Panc1 (cell line): ENCODE results near the gene KCND1. TPM values are rescaled to one million over a fixed set of nuclear protein-coding genes. Genes with fewer than 3 reads are reported as not detected.

ENCODE experiments used
- ATAC-seq: fragments of 200-7000 bp; cut with Tn5 transposase; 2 replicates; pipeline ENCODE4 v1.9.1; 2020; ENCODE audit warnings: mild to moderate bottlenecking, moderate library complexity
- BruUV-seq: library from RNA; stranded (reverse); fragments of 400-500 nt; replicated peaks from 2 replicates; lab custom pipeline; 2021; lab: Mats Ljungman, UMichigan
- CTCF ChIA-PET: fragments of 300-600 bp; sonication (Branson Sonifier 250); formaldehyde crosslinking; loops from one replicate; lab custom pipeline; 2022; ENCODE audit warnings: antibody characterized with exemption; lab: Charles Lee
- POLR2A ChIA-PET: fragments of 300-600 bp; sonication (Branson Sonifier 250); formaldehyde crosslinking; loops from one replicate; lab custom pipeline; 2022; ENCODE audit warnings: antibody characterized with exemption; lab: Charles Lee
- DNase-seq: peaks from one replicate; pipeline ENCODE4 v3.0.0-alpha.2; 2010; ENCODE audit warnings: low read depth, low spot score
- H3K27ac ChIP-seq: 2 replicates; pipeline ENCODE4 v1.5.1; 2011; ENCODE audit warnings: mild to moderate bottlenecking, low read length, inconsistent platforms
- H3K27me3 ChIP-seq: fragments of 200-500 bp; sonication (Bioruptor generic); 2 replicates; pipeline ENCODE4 v1.6.0; 2014; ENCODE audit warnings: low read length, inconsistent platforms; ENCODE audit not compliant: control insufficient read depth, insufficient read depth
- H3K36me3 ChIP-seq: fragments of 200-500 bp; sonication (Bioruptor generic); 2 replicates; pipeline ENCODE4 v1.5.1; 2014; ENCODE audit warnings: inconsistent platforms, mild to moderate bottlenecking, low read length, moderate library complexity; ENCODE audit not compliant: control insufficient read depth, insufficient read depth
- H3K4me1 ChIP-seq: 2 replicates; pipeline ENCODE4 v1.5.1; 2011; ENCODE audit warnings: inconsistent platforms, mild to moderate bottlenecking, low read length, moderate library complexity; ENCODE audit not compliant: control insufficient read depth, insufficient read depth
- H3K4me3 ChIP-seq, 2 experiments: 2 replicates each; pipeline ENCODE4 v1.5.1; 2011 to 2012; ENCODE audit warnings: low read depth in 2 of 2, low read length in 2 of 2, mild to moderate bottlenecking in 2 of 2, inconsistent platforms in 1 of 2, moderate library complexity in 1 of 2
- H3K9me3 ChIP-seq: fragments of 200-500 bp; sonication (Bioruptor generic); 2 replicates; pipeline ENCODE4 v1.5.1; 2014; ENCODE audit warnings: low read depth, mild to moderate bottlenecking, inconsistent platforms, low read length, moderate library complexity; ENCODE audit not compliant: control insufficient read depth, insufficient read depth
- CTCF ChIP-seq: fragments of 450-650 bp; IDR thresholded peaks from 2 replicates; pipeline ENCODE4 v1.5.1; 2017; ENCODE audit warnings: mild to moderate bottlenecking
- POLR2AphosphoS5 ChIP-seq: IDR thresholded peaks from 2 replicates; pipeline ENCODE4 v1.6.1; 2012; ENCODE audit warnings: mild to moderate bottlenecking, low read depth, low read length, moderate library complexity
- REST ChIP-seq, 2 experiments: IDR thresholded peaks; 2 replicates each; pipeline ENCODE4 v1.6.1; 2011 to 2012; ENCODE audit warnings: low read depth in 2 of 2, control low read depth in 1 of 2, low read length in 1 of 2, mild to moderate bottlenecking in 1 of 2, moderate library complexity in 1 of 2; ENCODE audit not compliant: insufficient read depth in 1 of 2
- SIN3A ChIP-seq: IDR thresholded peaks from 2 replicates; pipeline ENCODE4 v1.6.1; 2012; ENCODE audit warnings: low read depth, mild to moderate bottlenecking, low read length, moderate library complexity, borderline replicate concordance; ENCODE audit not compliant: insufficient read depth
- TCF7L2 ChIP-seq: IDR thresholded peaks from 2 replicates; pipeline ENCODE4 v1.6.1; 2011; ENCODE audit warnings: mild to moderate bottlenecking, low read depth, low read length, inconsistent platforms
- in situ Hi-C: cut with HindIII; loops from 2 replicates; pipeline ENCODE4 v1.10.0; 2016; ENCODE audit warnings: low sequenced_read_pairs, low pct_unique_long_range_greater_than_20kb
- intact Hi-C: fragments of 100-400 bp; cut with micrococcal nuclease; formaldehyde crosslinking; loops from one replicate; pipeline ENCODE4 v1.10.0; 2022; ENCODE audit not compliant: unreplicated experiment
- total RNA-seq: library from RNA; stranded (reverse); gene quantifications from one replicate; pipeline ENCODE4 v1.2.1, GENCODE V29; 2021; ENCODE audit not compliant: unreplicated experiment

The KCND1 gene
- total RNA-seq, 1 experiment from 2014 or later = 5.5 TPM

- no TSS peak for BruUV-seq
- CTCF ChIA-PET = no interaction called here
- POLR2A ChIA-PET = no interaction called here
Observed at GRCh38 chrX:48997865-48998264, 26.2 kb upstream of the KCND1 start.

GRCh38 chrX:48997455-48997854 is 25.8 kb upstream of the KCND1 start:
- no peak for ATAC-seq
- no TSS peak for BruUV-seq
- intact Hi-C loops = no loop called here
- no peak for DNase-seq
- 0 out of 2 replicates have a peak, but pooled peaks cover 3% of the 10 kb centered on the region for H3K4me1 ChIP-seq
- TF ChIP-seq POLR2AphosphoS5 = no peak
- TF ChIP-seq REST (IDR thresholded peaks at IDR 0.05; ENCODE audit: insufficient read depth in 1 of 2, low read depth in 2 of 2, low read length in 1 of 2) = no peak
- TF ChIP-seq CTCF = no peak
- no peak for TF ChIP-seq SIN3A
- no peak for TF ChIP-seq TCF7L2
- no peaks in the 10 kb centered on the region for H3K27me3 ChIP-seq
- no peaks in the 10 kb centered on the region; the same call in none of the 2 replicates for H3K36me3 ChIP-seq
- no peak overlapping the region for H3K4me3 ChIP-seq
- ChIA-PET POLR2A (no interaction called here), CTCF (no interaction called here)
- no peak overlapping the region for H3K27ac ChIP-seq
- in situ Hi-C loops = no loop called here
- H3K9me3 ChIP-seq = no peaks in the 10 kb centered on the region

More at GRCh38 chrX:48997865-48998264, 26.2 kb upstream of the KCND1 start:
- ATAC-seq (no peak), DNase-seq (no peak)
- Histone ChIP-seq H3K27ac (no peak overlapping the region), H3K4me1 (0 out of 2 replicates have a peak, but pooled peaks cover 3% of the 10 kb centered on the region), H3K27me3 (no peaks in the 10 kb centered on the region), H3K4me3 (no peak overlapping the region), H3K9me3 (no peaks in the 10 kb centered on the region), H3K36me3 (no peaks in the 10 kb centered on the region; the same call in none of the 2 replicates)
- TF ChIP-seq CTCF (no peak), REST (IDR thresholded peaks at IDR 0.05; ENCODE audit: insufficient read depth in 1 of 2, low read depth in 2 of 2, low read length in 1 of 2) (no peak), POLR2AphosphoS5 (no peak), SIN3A (no peak)
- intact Hi-C loops = no loop called here
- in situ Hi-C loops = no loop called here
